HG03060 (cell line): Measurements from ENCODE around the gene ZNF687.

Experiments used
- ATAC-seq: cut with Tn5 transposase; IDR thresholded peaks from one replicate; pipeline ENCODE4 v1.9.1; 2021; ENCODE audit warnings: low read depth, moderate number of reproducible peaks; ENCODE audit not compliant: unreplicated experiment

ZNF687 gene

GRCh38 chr1:151281225-151281968 is 702 bp upstream of the ZNF687 start:
- peak; percentile 31 for ATAC-seq

DNA sequence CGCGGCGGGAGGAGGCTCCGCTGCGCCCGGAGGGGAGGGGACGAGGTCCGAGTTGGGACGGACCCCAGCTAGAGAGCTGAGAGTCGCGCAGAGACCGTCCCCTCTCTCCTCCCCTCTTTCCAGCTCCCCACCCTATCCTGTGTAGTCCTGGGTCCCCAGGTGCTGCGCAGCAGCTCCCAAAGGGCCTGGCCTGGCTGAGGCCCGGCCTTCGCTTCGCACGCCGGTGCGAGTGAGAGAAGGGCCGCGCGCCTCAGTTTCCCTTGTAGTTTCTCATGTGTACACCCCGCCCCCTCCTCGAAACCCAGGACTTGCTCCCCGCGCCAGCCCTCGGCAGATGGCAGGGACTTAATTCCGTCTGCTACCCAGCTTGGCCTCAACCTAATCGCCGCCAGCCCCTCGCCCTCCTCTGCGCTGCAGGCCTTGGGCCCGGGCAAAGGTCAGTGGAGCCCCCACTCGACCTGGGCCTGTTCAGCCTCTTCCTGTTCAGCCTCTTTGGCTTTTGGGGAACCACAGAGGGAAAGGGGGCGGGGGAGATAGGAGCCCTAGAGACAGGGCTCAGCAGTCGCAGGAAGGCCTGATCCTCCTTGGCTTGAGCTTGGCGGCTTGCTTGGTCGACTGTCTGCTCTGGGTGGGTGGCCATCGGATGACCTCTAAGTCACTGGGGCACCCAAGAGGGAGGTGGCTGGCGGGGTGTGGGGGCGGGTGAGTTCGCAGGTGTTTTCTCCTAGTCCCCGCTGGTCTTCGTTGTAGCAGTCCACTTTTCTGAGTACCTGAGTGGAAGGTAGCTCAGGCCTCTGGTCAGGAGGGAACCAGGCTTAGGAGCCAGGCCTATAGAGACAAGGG is 1.0 kb downstream of the ZNF687 start:
- ATAC-seq: no peak

GRCh38 chr1:151284013-151284577 is 2.0 kb downstream of the ZNF687 start:
- no peak for ATAC-seq

DNA sequence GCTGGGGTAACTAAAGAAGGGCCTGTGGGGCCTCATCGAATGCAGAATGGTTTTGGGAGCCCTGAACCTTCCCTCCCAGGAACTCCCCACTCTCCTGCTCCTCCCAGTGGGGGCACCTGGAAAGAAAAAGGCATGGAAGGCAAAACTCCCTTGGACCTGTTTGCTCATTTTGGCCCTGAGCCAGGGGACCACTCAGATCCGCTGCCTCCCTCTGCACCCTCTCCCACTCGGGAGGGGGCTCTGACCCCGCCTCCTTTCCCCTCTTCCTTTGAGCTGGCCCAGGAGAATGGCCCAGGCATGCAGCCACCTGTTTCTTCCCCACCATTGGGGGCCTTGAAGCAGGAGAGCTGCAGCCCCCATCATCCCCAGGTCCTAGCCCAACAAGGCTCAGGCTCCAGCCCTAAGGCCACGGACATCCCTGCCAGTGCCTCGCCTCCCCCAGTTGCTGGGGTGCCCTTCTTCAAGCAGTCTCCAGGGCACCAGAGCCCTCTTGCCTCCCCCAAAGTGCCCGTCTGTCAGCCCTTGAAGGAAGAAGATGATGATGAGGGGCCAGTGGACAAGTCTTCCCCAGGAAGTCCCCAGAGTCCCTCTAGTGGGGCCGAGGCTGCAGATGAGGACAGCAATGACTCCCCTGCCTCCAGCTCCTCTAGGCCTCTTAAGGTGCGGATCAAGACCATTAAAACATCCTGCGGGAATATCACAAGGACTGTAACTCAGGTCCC is 4.7 kb downstream of the ZNF687 start:
- ATAC-seq: no peak

GRCh38 chr1:151287341-151287699 is 5.2 kb downstream of the ZNF687 start:
- ATAC-seq: no peak

GRCh38 chr1:151287767-151288500 is 5.8 kb downstream of the ZNF687 start:
- ATAC-seq: no peak

- ATAC-seq: no peak
These were observed 6.4 kb downstream of the ZNF687 start for GRCh38 chr1:151288502-151288901.

DNA sequence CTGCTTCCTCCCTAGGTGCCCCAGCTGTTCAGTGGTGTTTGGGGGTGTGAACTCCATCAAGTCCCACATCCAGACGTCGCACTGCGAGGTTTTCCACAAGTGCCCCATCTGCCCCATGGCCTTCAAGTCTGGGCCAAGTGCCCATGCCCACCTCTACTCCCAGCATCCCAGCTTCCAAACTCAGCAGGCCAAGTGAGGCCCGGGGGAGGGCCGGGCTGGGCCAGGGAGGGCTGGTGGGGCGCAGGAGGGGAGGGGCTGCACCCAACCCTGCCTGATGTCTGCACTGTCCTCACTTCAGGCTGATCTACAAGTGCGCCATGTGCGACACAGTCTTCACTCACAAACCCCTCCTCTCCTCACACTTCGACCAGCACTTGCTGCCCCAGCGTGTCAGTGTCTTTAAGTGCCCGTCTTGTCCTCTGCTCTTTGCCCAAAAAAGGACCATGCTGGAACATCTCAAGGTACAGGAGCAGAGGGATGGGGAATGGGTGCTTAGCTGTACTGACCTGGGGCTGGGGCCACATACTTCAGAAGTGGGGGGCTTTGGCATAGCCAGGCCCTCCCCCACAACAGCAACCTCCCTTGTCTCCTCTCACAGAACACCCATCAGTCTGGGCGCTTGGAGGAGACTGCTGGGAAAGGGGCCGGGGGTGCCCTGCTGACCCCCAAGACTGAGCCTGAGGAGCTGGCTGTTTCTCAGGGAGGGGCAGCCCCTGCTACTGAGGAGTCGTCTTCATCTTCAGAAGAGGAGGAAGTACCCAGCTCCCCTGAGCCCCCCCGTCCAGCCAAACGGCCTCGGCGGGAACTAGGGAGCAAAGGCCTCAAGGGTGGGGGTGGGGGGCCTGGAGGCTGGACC is 7.2 kb downstream of the ZNF687 start:
- no peak for ATAC-seq

DNA sequence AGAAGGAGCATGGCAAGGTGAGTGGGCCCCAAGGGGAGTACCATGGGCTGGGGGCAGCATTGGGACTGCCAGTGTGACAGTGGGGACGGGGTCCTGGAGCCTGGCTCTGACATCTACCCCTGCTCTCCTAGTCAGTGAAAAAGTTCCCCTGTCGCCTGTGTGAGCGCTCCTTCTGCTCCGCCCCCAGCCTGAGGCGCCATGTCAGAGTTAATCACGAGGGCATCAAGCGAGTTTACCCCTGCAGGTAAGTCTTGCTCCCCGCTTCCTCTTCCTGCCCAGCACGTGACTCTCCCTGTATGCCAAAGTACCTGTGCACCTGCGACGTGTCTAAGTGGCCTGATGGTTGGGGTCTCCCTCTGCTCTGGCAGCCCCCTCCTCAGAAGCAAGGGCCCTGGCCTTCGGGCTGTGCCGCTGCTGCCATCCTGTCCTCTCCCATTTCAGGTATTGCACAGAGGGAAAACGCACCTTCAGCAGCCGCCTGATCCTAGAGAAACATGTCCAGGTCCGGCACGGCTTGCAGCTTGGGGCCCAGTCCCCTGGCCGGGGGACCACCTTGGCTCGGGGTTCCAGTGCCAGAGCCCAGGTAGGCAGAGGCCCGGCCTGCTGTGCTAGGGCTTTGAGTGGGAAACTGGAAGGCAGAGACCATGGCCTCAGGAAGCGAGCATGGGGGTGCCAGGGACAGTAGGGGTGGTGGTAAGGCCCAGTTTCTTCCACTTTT is 8.1 kb downstream of the ZNF687 start:
- ATAC-seq: no peak

DNA sequence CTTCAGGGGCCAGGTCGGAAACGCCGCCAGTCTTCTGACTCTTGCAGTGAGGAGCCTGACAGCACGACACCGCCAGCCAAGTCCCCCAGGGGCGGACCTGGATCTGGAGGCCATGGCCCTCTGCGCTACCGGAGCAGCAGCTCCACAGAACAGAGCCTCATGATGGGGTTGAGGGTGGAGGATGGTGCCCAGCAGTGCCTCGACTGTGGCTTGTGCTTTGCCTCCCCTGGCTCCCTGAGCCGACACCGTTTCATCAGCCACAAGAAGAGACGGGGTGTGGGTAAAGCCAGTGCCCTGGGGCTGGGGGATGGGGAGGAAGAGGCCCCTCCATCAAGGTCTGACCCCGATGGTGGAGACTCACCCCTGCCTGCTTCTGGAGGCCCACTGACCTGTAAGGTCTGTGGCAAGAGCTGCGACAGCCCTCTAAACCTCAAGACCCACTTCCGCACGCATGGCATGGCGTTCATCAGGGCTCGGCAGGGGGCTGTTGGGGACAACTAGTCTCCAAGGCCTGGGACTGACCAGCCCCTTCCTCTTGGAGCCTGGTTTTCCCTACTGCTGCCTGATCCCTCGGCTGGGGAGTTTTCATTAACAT is 8.7 kb downstream of the ZNF687 start:
- ATAC-seq: no peak

GRCh38 chr1:151292207-151293030 is 10.3 kb downstream of the ZNF687 start:
- ATAC-seq: no peak

DNA sequence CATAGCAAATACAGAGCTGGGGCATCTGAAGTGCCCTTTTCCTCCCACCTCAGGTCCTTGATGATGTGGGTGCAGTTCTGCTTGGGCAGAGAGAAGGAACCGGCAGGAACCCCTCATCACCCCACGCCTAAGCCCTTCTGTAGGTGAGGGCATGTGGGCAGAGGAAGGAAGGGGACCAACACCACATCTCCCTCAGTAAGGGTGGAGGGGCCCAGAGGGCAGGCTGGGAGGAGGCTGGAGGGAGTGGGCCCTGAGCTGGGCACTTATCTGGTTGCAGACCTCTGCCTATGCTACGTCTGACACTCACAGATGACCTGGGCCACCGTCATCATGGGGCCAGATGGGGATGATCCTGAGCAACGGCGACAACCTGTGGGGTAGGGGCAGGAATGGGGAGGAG is 11.0 kb downstream of the ZNF687 start:
- ATAC-seq: no peak

- no peak for ATAC-seq
These were observed 12.8 kb downstream of the ZNF687 start for GRCh38 chr1:151294742-151295462.

DNA sequence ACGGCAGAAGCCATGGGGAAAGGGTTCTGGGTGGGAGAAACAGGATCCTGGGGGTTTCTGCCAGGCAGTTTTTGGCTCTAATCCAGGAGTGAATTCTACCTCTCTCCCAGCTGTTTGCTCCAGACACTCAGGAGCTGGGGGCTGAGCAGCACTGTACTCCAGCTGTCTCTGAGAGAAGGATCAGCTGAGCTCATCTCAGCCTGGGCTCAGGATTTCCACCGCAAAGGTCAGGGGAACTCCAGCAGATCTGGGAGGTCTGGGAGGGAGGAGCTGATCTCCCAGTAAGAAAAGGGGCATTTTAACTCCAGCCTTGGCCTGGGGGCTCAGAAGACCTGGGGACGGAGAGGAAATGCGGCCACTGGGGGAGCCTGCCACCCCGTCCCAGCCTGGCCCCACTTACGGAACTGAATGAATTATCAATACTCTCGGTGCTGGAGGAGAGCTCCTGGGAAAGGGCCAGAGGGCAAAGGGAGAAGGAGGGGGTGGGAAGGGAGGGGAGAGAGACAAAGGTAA is 27.8 kb downstream of the ZNF687 start:
- ATAC-seq: no peak

DNA sequence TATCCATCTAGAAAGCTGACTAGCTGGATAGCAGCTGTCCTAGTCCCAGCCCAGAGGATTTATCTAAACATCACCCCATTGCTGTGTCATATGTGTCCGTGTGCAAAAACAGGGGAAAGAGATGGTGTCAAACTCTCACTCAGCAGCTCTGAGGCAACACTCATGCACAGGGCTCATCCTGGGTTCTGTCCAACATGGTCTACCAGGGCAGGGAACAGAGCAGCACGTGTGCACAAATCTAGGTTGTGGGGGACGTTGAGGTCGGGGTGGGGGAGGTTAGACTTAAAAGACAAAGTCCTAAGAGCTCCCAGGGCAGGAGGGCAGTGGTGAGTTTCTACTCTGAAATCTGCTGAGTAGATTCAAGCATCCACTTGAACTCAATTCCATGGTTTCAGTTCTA is 28.9 kb downstream of the ZNF687 start:
- ATAC-seq: no peak

DNA sequence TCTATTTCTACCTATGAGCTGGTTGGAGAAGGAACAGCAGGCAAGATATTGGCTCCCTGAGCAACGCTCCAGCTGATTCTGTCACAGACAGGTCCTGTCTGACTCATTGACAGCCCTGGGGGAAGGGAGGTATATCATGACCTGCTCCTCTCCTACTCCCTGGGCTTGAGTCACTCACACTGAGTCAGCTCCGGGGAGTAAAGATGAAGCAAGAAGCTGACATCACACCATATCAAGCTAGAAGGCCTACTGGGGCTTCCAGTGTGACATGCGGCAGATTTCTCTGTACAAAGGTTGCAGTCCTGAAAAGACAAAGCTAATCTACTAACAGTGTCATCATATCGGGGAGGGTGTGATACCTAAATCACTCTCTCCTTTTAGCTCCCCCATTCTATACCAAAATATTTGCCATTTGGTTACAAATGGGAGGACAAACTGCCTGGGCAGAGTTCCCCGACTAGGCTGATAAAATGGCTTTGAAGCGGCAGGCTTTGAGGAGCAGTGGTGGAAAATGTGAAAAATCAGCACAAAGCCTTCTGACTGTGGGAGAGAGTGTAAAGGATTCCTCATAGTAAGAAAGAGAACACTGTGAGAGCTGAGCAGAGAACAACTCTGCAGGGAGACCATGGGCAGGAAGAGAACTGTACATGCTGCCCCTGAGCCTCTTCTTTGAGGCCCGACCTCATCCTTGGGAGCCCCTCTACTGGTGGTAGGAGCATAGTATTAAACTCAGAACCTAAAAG is 29.7 kb downstream of the ZNF687 start:
- ATAC-seq: no peak
